WTC11 (cell line): ENCODE data around the gene DOP1B.

ENCODE experiments used
- CTCF ChIP-seq: fragments of 200-600 bp; IDR thresholded peaks from 2 replicates; pipeline ENCODE4 v1.8.0; 2022; ENCODE audit warnings: antibody characterized with exemption
- E2F5 ChIP-seq: sonication (generic); formaldehyde crosslinking; IDR thresholded peaks from 2 replicates; pipeline ENCODE4 v1.8.1; 2022; ENCODE audit warnings: mild to moderate bottlenecking, moderate library complexity, missing genetic modification reagents
- ESRRA ChIP-seq: sonication (generic); formaldehyde crosslinking; IDR thresholded peaks from 2 replicates; pipeline ENCODE4 v1.8.1; 2022; ENCODE audit warnings: mild to moderate bottlenecking, missing genetic modification reagents, borderline replicate concordance
- GABPB1 ChIP-seq: sonication (generic); formaldehyde crosslinking; IDR thresholded peaks from 2 replicates; pipeline ENCODE4 v1.8.1; 2023; ENCODE audit warnings: mild to moderate bottlenecking, missing genetic modification reagents
- NFYB ChIP-seq: sonication (generic); formaldehyde crosslinking; conservative IDR thresholded peaks from 2 replicates; pipeline ENCODE4 v1.8.0; 2022; ENCODE audit warnings: low read depth, missing genetic modification reagents
- SP1 ChIP-seq: sonication (generic); formaldehyde crosslinking; conservative IDR thresholded peaks from 2 replicates; pipeline ENCODE4 v1.8.1; 2022; ENCODE audit warnings: missing genetic modification reagents
- STAT6 ChIP-seq: sonication (generic); formaldehyde crosslinking; conservative IDR thresholded peaks from 2 replicates; pipeline ENCODE4 v1.8.1; 2023; ENCODE audit warnings: mild to moderate bottlenecking, low read depth, missing genetic modification reagents, moderate library complexity
- TCF7 ChIP-seq: sonication (generic); formaldehyde crosslinking; IDR thresholded peaks from 2 replicates; pipeline ENCODE4 v1.8.0; 2022; ENCODE audit warnings: mild to moderate bottlenecking, low read depth, missing genetic modification reagents, moderate library complexity
- TF ChIP-seq, protein P1 (sequence below): sonication (generic); formaldehyde crosslinking; conservative IDR thresholded peaks from 2 replicates; pipeline ENCODE4 v1.8.1; 2022; ENCODE audit warnings: mild to moderate bottlenecking, missing genetic modification reagents
- TF ChIP-seq, protein P2 (sequence below): sonication (generic); formaldehyde crosslinking; IDR thresholded peaks from 2 replicates; pipeline ENCODE4 v1.8.1; 2022; ENCODE audit warnings: low read depth, missing genetic modification reagents, borderline replicate concordance

DNA sequence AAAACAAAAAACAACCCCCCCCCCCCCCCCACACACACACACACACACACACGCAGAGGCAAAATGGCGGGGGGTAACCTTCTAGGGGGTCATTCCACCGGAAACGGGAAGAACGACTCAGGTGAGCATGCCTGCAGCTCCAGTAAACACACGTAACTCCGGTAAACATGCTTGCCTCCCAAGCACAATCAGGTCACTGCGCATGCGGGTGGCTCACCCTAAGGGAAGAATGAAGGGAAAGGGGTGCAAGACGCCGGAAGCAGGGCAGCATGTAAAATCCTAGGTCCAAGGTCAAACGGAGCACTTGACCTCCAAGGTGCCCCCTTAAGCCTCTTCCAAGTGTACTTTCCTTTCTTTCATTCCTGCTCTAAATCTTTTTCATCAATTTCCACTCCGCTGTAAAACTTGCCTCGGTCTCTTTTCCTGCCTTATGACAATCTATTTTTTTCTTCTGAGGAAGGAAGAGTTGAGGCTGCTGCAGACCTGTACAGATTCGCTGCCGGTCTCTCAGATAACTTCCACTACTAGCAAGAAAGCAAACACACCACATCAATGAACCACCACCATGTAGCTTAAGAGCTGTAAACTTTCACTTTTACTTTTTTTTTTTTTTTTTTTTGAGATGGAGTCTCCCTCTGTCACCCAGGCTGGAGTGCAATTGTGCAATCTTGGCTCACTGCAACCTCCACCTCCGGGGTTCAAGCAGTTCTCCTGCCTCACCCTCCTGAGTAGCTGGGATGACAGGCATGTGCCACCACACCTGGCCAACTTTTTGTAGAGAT is 42.8 kb upstream of the DOP1B start:
- TF ChIP-seq CTCF, result no peak
- no peak for TF ChIP-seq TCF7
- TF ChIP-seq E2F5, result no peak
- TF ChIP-seq STAT6, result no peak
- no peak for TF ChIP-seq SP1 (CRISPR knock-in tag)
- TF ChIP-seq, protein P1, sequence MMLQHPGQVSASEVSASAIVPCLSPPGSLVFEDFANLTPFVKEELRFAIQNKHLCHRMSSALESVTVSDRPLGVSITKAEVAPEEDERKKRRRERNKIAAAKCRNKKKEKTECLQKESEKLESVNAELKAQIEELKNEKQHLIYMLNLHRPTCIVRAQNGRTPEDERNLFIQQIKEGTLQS (CRISPR knock-in tag), result no peak
- TF ChIP-seq, protein P2, sequence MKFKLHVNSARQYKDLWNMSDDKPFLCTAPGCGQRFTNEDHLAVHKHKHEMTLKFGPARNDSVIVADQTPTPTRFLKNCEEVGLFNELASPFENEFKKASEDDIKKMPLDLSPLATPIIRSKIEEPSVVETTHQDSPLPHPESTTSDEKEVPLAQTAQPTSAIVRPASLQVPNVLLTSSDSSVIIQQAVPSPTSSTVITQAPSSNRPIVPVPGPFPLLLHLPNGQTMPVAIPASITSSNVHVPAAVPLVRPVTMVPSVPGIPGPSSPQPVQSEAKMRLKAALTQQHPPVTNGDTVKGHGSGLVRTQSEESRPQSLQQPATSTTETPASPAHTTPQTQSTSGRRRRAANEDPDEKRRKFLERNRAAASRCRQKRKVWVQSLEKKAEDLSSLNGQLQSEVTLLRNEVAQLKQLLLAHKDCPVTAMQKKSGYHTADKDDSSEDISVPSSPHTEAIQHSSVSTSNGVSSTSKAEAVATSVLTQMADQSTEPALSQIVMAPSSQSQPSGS (CRISPR knock-in tag), result no peak
- no peak for TF ChIP-seq NFYB (CRISPR knock-in tag)
- no peak for TF ChIP-seq ESRRA (CRISPR knock-in tag)
- TF ChIP-seq GABPB1 (CRISPR knock-in tag), result 0 out of 2 replicates have a peak, but pooled peaks have one; percentile 30
